ENCODE measurements around the gene CLEC4F. TPM values are rescaled to one million over a fixed set of nuclear protein-coding genes. Genes with fewer than 3 reads are reported as not detected.

CLEC4F gene
- total and polyA plus RNA-seq, 8 donors = 0.12 to 0.56 (median 0.21) TPM; not detected in 2

DNA sequence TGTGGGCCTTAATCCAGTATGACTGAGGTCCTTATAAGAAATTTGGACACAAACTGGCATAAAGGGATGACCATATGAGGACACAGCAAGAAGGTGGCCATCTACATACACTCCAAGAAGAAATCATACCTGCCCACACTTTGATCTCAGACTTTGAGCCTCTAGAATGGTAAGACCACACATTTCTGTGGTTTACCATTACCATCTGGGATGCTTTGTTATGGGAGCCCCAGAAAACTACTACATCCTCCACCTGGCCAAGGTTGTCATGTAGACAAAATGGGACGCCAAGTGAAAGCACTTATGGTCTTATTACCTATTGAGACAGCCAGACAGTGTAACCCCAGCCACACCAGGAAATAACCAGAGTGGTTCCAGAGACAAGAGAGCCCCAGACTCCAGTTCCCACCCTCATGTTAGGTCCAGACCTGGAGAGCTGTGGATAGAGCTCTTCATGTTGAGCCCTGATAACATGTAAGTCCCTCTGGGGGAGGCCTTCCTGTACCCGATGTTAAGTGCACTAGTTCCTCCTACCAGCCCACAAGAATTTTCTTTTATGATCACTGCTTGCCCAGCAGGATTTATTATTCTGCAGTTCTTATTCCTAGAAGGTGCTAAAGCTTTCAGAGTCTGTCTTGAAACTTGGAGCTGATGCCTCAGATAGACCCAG, 47.8 kb downstream of the CLEC4F start:
- Histone ChIP-seq H3K27me3 (no peaks in the 10 kb centered on the region), H3K4me1 (no peaks in the 10 kb centered on the region), H3K36me3 (no peaks in the 10 kb centered on the region), H3K27ac (no peak overlapping the region), H3K4me3 (no peak overlapping the region), H3K9me3 (no peaks in the 10 kb centered on the region)
- ATAC-seq = no peak
- no peak for FAIRE-seq
- TF ChIP-seq CTCF (IDR thresholded peaks at IDR 0.05) = no peak
- WGBS, 2 donors = 77% methylated on average over 2 of the region's 2 CpGs
- no peak for DNase-seq
- intact Hi-C loops (cut with DNase I) = no loop called here

DNA sequence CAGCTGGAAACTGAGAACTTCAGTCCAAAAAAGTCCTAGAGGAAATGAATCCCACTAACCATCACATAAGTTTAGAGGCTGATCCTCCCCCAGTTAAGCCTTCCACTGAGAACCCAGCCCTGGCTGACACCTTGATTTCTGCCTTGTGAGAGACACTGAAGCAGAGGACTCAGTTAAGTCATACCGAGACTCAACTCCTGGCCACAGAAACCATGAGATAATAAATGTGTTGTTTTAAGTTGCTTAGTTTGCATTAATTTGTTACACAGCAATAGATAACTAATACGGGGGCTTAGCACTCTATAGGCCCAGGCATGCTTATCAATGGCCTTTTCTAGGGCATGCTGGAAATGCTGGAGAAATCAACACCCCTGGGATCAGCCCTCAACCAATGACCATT, 49.0 kb downstream of the CLEC4F start:
- TF ChIP-seq CTCF (IDR thresholded peaks at IDR 0.05) = no peak
- no peak overlapping the region for H3K4me3 ChIP-seq
- intact Hi-C loops (cut with DNase I) = no loop called here
- no peak for FAIRE-seq
- no peaks in the 10 kb centered on the region for H3K9me3 ChIP-seq
- no peak for DNase-seq
- peaks cover 0 to 7% (median 0%) of the 10 kb centered on the region in 3 donors for H3K4me1 ChIP-seq
- WGBS, 2 donors = 84 to 93% methylated on average over 2 of the region's 2 CpGs
- ATAC-seq = no peak
- H3K27me3 ChIP-seq = no peaks in the 10 kb centered on the region
- H3K27ac ChIP-seq = no peak overlapping the region
- H3K36me3 ChIP-seq = no peaks in the 10 kb centered on the region

DNA sequence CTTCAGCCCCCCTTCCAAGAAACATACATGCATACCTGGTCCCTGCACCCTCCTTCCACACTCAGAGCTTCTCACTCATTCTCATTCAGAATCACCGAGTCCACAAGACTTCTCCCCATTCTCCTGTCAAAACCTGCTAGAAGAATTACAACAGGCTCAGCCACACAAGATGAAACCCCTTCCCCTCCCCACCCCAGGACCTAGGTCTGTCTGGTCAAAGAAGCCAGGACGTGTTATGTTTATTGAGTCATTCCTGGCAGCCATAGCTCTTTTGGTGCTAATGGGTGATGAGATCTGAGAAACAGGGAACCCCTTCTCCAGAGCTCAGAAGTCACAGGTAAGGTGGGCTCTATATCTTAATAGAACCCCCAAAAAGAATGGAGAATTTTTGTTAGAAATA, 50.9 kb downstream of the CLEC4F start:
- no peaks in the 10 kb centered on the region for H3K36me3 ChIP-seq
- FAIRE-seq (no peak), DNase-seq (no peak), ATAC-seq (no peak)
- peaks cover 0 to 8% (median 0%) of the 10 kb centered on the region in 3 donors for H3K4me1 ChIP-seq
- 67 to 69% methylated on average over 2 of the region's 2 CpGs for WGBS, 2 donors
- no peak overlapping the region for H3K4me3 ChIP-seq
- TF ChIP-seq CTCF (IDR thresholded peaks at IDR 0.05) = no peak
- H3K27ac ChIP-seq = no peak overlapping the region
- intact Hi-C loops (cut with DNase I) = no loop called here
- H3K9me3 ChIP-seq = no peaks in the 10 kb centered on the region
- no peaks in the 10 kb centered on the region for H3K27me3 ChIP-seq

DNA sequence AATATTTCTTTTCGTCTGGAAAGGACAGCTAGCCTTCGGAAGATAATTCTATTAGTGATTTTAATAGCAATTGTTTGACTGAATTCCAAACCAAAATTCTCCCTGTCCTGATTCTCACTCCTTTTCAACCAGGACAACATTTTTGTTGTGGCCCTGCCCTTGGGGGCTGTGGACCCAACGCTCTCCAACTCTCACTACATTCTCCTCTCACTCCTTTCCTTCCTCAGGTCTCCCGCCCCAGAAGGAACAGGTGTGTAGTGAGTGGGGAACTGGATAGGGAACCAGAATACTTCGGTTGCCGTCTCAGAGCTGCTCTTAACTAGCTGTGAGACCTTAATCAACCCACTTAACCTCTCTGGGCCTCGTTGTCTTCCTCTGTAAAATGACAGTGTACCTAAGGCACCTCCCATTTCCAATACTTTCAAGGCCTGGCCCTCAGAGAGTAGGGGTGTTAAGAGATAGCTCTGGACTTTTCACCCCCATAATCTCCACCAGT, 51.8 kb downstream of the CLEC4F start:
- no peak for TF ChIP-seq CTCF (IDR thresholded peaks at IDR 0.05)
- H3K27me3 ChIP-seq = no peaks in the 10 kb centered on the region

More for the DNA sequence above, 51.8 kb downstream of the CLEC4F start:
- FAIRE-seq = no peak
- intact Hi-C loops (cut with DNase I) = no loop called here
- H3K4me1 ChIP-seq = peaks cover 0 to 8% (median 0%) of the 10 kb centered on the region in 3 donors
- WGBS, 2 donors = 65 to 67% methylated on average over 7 of the region's 7 CpGs
- H3K9me3 ChIP-seq = no peaks in the 10 kb centered on the region
- H3K36me3 ChIP-seq = no peaks in the 10 kb centered on the region
- no peak for DNase-seq
- H3K4me3 ChIP-seq = peak overlapping the region in 1 of 4 donors; percentile 69
- H3K27ac ChIP-seq = no peak overlapping the region
- ATAC-seq = no peak
